GF-D8 (cell line): Measurements from ENCODE around the gene RRP1B.
A peak's percentile ranks its signal among the peaks of the same experiment; 100 is the strongest.
"Not testable (repeated sequence)": the region's sequence is repeated elsewhere in the genome, so short reads cannot be mapped to it uniquely, and the experiment has no call there.

Source experiments
- DNase-seq: peaks from one replicate; lab custom pipeline; 2025; lab: John Stamatoyannopoulos, UW

Gene RRP1B

GRCh38 chr21:43643193-43643592 is 16.2 kb upstream of the RRP1B start:
- DNase-seq: no peak

GRCh38 chr21:43644071-43644470 is 15.3 kb upstream of the RRP1B start:
- no peak for DNase-seq

DNA sequence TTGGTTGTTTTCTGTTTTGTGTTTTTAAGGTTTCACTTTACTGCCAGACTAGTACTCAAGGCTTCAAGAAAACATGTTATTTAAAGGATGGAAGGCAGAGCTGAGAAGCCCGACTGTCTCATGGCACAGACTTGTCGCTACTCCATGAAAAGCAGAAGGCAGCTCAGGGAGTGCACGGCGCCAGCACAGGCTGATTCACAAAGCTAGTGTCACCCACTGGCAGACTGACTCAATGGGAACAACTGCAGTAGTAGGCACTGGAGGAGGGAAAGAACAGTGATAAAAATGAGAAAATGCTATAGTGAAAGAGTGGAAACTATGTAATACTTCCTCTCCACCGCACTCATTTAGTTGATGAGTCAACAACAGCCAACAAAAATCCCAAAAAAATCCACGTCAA is 14.8 kb upstream of the RRP1B start:
- no peak for DNase-seq

GRCh38 chr21:43645136-43645891 is 14.0 kb upstream of the RRP1B start:
- peak; percentile 71 for DNase-seq

DNA sequence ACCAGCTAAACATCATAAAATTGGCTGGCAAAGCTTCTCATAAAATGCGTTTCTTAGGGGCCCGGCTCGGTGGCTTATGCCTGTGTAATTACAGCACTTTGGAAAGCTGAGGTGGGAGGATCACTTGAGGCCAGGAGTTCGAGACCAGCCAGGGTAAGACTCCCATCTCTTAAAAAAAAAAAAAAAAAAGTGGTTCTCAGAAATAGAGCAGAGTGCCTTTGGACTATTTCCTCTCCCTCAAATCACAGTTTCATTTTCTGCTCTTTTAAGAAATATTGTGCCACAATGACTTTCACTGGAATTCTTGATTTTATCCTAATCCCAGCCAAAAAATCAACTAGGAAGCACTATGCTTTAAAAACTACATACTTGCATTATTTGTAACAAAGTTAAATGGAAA is 13.4 kb upstream of the RRP1B start:
- DNase-seq: no peak

DNA sequence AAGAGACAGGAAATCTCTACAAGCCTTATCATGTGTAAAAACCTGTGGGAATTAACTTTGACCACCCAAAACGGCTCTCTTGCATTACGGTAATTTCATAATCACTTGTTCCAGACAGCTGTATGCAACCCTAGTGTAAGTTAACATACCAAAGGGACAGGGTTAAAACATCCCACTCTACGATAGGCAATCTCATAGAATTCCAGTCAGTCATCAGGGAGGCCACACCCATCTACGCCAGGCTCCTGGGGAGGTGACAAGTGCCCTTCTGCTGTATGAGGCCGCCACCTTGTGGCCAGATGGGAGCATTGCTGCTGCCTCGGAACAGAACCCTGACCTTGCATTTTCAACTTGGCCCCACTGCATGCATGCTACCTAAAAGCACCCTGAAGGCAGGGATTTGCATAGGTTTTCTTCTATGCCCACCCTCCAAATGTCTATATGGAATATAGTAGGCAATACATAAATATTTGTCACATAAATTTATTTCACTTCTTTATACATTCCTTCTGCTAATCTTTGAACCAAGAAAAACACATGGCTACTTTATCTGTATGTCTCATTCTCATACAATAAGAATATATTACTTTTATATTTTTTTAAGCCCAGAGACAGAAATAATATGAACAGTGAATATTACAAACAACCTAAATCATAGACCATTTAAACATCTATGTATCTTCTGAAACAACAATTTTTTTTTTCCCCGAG is 12.7 kb upstream of the RRP1B start:
- DNase-seq: peak; percentile 79

DNA sequence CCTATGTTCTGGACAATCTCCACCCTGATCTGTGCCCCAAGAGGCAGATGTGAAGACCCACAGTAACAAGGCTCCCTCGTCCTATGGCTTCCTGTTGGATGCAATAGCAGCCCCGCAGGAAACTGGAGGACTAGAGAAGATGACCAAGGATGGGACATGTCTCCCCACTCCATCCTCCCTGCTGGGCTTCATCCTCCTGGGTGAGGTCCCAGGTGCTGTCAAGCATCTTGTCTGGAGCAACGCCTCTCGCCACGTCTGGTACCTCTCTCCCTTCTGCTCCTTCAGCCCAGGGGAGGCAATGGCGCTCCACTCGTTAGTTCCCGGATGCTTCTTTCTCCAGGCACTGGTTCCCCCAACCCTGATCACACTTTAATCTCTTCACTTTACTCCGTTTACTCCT is 11.2 kb upstream of the RRP1B start:
- DNase-seq: no peak

DNA sequence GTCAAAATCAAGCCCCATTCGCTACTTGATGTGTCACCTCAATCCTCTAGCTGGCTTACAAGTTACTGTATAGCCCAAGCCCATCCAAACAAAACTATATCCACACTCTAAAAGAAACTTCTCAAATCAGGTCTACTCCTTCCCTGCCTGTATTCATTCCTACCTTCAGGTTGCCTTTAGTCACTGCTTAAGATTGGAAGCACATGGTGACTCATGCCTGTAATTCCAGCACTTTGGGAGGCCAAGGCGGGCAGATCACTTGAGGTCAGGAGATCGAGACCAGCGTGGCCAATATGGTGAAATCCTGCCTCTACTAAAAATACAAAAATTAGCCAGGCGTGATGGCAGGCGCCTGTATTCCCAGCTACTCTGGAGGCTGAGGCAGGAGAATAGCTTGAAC is 7.4 kb upstream of the RRP1B start:
- not testable (repeated sequence) for DNase-seq

DNA sequence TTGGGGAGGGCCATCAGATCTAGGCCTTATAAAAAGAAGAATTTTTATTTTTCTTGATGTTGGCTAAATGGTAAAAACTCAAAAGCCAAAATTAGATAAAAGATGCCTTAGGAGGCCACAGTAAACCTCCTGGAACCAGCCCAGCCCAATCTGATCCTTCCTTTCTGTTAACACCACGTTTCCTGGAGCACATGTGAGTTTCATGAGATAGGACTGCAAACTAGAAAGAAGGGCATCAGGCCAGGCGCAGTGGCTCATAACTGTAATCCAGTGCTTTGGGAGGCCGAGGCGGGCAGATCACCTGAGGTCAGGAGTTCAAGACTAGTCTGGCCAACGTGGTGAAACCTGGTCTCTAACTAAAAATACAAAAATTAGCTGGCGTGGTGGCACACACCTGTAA is 6.7 kb upstream of the RRP1B start:
- no peak for DNase-seq

DNA sequence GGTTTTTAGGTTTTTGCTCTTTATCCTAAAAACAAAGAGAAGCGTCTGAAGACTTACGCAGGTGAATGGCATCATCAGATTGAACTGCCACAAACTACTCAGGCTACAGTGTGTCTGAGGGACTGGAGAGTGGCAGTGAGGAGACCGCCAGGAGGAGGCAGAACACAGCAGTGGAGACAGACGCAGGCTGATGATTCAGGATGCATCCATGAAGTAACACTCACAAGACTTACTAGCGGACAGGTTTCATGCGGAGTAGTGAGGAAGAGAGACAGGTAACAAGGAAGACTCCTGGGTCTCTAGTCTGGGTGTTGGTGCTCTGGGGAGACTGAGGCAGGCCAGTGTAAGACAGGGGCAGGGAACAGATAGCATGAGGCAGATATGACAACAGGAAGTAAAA is 5.7 kb upstream of the RRP1B start:
- DNase-seq: no peak

DNA sequence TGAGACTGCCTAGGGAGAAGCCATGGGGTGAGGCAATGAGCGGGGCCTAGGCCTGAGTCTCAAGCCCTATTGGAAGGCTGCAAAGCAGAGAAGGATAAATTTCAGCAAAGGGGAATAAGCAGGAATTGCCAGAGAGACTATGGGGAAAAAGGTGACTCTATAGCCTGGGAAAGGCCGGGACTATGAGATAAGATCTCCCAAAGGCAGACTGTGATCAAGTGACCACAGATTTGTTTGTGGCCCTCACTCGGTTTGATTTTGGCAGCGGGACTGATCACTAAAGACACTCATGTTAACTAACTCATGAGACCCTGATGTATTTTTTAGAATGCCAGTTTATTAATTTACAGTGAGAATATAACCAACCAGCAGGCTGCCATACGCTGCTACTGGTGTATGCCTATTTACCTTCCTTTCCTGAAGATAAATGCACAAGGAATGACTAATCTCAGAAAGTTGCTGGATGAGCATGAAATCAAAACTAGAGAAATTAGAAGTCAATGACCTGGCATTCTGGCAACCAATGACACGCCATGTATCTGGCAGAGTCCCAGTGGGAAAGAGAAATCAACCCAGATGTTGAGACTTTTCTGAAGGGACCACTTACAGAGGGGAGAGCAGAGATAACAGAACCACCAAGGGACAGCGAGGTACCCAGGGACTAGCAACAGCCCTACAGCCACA is 4.4 kb upstream of the RRP1B start:
- DNase-seq: no peak

GRCh38 chr21:43657355-43658087 is 1.8 kb upstream of the RRP1B start:
- peak; percentile 29 for DNase-seq

- DNase-seq: no peak
Observed at GRCh38 chr21:43658088-43658741, 1.1 kb upstream of the RRP1B start.

DNA sequence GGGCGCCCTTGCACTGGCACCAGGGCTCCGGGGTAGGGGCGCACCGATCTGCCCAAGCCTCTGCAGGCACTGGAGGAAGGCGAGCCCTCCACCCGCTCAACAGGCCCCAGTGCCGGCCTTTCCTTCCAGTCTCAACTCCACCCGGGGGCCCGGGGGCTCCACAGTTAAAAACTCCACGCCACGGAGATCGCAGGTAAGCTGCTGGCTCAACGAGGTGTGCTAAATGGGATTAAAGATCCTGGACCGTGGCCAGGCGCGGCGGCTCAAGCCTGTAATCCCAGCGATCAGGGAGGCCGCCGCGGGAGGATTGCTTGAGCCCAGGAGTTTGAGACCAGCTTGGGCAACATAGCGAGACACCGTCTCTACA is 608 bp upstream of the RRP1B start:
- DNase-seq: no peak

DNA sequence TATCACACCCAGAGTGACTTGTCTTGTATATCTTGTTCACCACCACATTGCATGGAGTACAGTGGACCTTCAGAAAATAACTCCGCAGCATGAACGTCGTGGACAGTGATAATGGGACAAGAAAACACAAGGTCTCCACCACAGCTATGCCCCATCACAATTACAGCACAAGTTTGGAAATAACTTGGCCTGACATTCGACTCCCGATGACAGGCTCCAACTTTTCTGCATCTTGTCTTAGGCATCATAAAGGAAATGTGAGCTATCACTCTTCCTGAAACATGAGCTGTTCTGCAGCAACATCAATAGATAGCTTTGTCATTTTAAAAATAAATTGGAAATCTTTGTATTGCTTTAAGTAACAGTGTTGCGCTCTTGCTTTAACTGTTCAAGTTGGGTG is 2.9 kb downstream of the RRP1B start:
- no peak for DNase-seq

- DNase-seq: no peak
Observed at GRCh38 chr21:43663033-43663432, 3.7 kb downstream of the RRP1B start.

GRCh38 chr21:43664358-43664757 is 5.0 kb downstream of the RRP1B start:
- DNase-seq: no peak

DNA sequence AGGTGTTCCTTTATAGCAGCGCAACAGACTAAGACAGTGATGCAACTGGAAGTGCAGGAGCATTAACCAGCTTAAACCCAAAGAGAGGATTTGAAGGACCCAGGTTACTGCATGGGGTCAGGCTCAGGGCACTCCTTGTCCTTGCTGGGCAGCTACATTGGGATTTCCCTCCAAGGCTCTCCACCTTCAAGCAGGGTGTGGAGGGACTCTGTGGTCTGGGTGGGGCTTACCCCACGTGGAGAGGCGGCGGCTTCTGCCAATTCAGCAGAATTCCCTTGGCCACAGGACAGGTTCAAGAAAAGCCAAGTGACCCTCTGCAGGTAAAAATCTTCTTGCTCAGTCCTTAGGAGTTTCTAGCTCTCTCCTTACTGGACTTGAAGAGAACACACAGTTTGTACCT is 6.5 kb downstream of the RRP1B start:
- no peak for DNase-seq

- DNase-seq: no peak
Observed at GRCh38 chr21:43667191-43667904, 8.0 kb downstream of the RRP1B start.

GRCh38 chr21:43669828-43670605 is 10.7 kb downstream of the RRP1B start:
- no peak for DNase-seq

DNA sequence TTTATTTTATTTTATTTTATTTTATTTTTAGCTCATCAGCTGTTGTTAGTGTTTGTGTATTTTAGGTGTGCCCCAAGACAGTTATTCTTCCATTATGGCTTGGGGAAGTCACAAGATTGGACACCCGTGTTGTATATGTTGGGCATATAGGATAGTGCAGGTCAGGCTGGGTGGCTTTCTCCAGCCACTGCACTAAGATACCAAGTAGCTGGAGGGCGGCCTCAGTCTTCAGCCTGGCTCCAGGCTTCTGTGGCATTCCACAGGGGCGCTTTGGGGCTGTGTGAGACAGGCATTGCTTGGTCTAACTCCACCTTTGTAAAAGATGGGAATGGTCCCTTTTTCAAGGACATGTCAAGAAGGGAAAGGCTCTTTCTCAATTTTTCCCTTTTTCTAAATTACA is 16.5 kb downstream of the RRP1B start:
- DNase-seq: no peak
